PFSK-1 (cell line): ENCODE data around the gene SCGB3A2.

Source experiments
- FOXP2 ChIP-seq: optimal IDR thresholded peaks from 2 replicates; pipeline ENCODE3; 2011; ENCODE audit warnings: borderline replicate concordance, control low read depth, inconsistent platforms; ENCODE audit not compliant: insufficient read depth; ENCODE audit errors: extremely low read length, extremely low read depth
- POLR2AphosphoS5 ChIP-seq: IDR thresholded peaks from 2 replicates; pipeline ENCODE4 v1.6.1; 2012; ENCODE audit warnings: low read depth, mild to moderate bottlenecking, control low read depth, low read length, moderate library complexity
- REST ChIP-seq, 2 experiments: IDR thresholded peaks; 2 replicates each; pipeline versions ENCODE4 v1.6.1 to v1.8.0; 2011 to 2012; ENCODE audit warnings: low read depth in 2 of 2, low read length in 2 of 2, control low read depth in 1 of 2, inconsistent platforms in 1 of 2, mild to moderate bottlenecking in 1 of 2, moderate library complexity in 1 of 2; ENCODE audit not compliant: insufficient read depth in 1 of 2
- SIN3A ChIP-seq: IDR thresholded peaks from 2 replicates; pipeline ENCODE4 v1.6.1; 2012; ENCODE audit warnings: mild to moderate bottlenecking, low read length, moderate library complexity, borderline replicate concordance; ENCODE audit not compliant: insufficient read depth
- TAF1 ChIP-seq: IDR thresholded peaks from 2 replicates; pipeline ENCODE4 v1.6.1; 2012; ENCODE audit warnings: low read length, control low read depth, borderline replicate concordance; ENCODE audit not compliant: insufficient read depth

Gene SCGB3A2

GRCh38 chr5:147904110-147904509 lies 25.6 kb downstream of the SCGB3A2 start:
- TF ChIP-seq REST (IDR thresholded peaks at IDR 0.05; ENCODE audit: insufficient read depth in 1 of 2, low read depth in 2 of 2, low read length in 2 of 2) (no peak), POLR2AphosphoS5 (no peak), TAF1 (no peak), FOXP2 (no peak), SIN3A (no peak)

- TF ChIP-seq REST (IDR thresholded peaks at IDR 0.05; ENCODE audit: insufficient read depth in 1 of 2, low read depth in 2 of 2, low read length in 2 of 2) (no peak), POLR2AphosphoS5 (no peak), TAF1 (no peak), SIN3A (no peak), FOXP2 (no peak)
These were observed 28.0 kb downstream of the SCGB3A2 start, which contains the start of gene C5orf46 for GRCh38 chr5:147906326-147907095. C5orf46 (minus strand) TSS chr5:147906538; CDS start chr5:147906501, 37 bp downstream.

- TF ChIP-seq SIN3A (no peak), REST (IDR thresholded peaks at IDR 0.05; ENCODE audit: insufficient read depth in 1 of 2, low read depth in 2 of 2, low read length in 2 of 2) (no peak), TAF1 (no peak)
These were observed 32.9 kb downstream of the SCGB3A2 start for GRCh38 chr5:147911427-147911826.

GRCh38 chr5:147912011-147912410 lies 33.5 kb downstream of the SCGB3A2 start:
- TF ChIP-seq TAF1, result no peak
- no peak for TF ChIP-seq SIN3A
- TF ChIP-seq FOXP2, result no peak
- no peak for TF ChIP-seq REST (IDR thresholded peaks at IDR 0.05; ENCODE audit: insufficient read depth in 1 of 2, low read depth in 2 of 2, low read length in 2 of 2)
- TF ChIP-seq POLR2AphosphoS5, result no peak
